Measurements from ENCODE around the gene TP53I11. TPM values are rescaled to one million over a fixed set of nuclear protein-coding genes. Genes with fewer than 3 reads are reported as not detected.

The TP53I11 gene
- total RNA-seq, 3 donors from 2014 or later (not counting 1 experiment from before 2014, with no cell fraction given): 3.7 to 13.9 (median 9.2) TPM

GRCh38 chr11:44923806-44924205 is 26.9 kb downstream of the TP53I11 start:
- no peak for DNase-seq
- no peak overlapping the region for H3K27ac Mint-ChIP-seq
- H3K36me3 ChIP-seq (ENCODE audit: control insufficient read depth, insufficient read depth, low read length): no peaks in the 10 kb centered on the region
- intact Hi-C loops (cut with micrococcal nuclease): no loop called here
- H3K27ac ChIP-seq (ENCODE audit: low read length): no peak overlapping the region
- no peaks in the 10 kb centered on the region for H3K4me1 ChIP-seq (ENCODE audit: control insufficient read depth, insufficient read depth, low read length)
- no peaks in the 10 kb centered on the region for H3K9me3 Mint-ChIP-seq
- H3K9me3 ChIP-seq (ENCODE audit: control insufficient read depth, insufficient read depth, low read length): no peaks in the 10 kb centered on the region
- peaks cover 0 to 6% of the 10 kb centered on the region in 2 donors for H3K4me1 Mint-ChIP-seq
- no peaks in the 10 kb centered on the region for H3K36me3 Mint-ChIP-seq
- WGBS (ENCODE audit: insufficient coverage): 96% methylated on average over 3 of the region's 3 CpGs
- H3K4me3 ChIP-seq (ENCODE audit: low read length): no peak overlapping the region
- no peaks in the 10 kb centered on the region for H3K27me3 ChIP-seq (ENCODE audit: control insufficient read depth, insufficient read depth, low read length)
- H3K4me3 Mint-ChIP-seq: no peak overlapping the region
- H3K27me3 Mint-ChIP-seq (ENCODE audit: low read depth in 2 of 2): peaks cover 0 to 11% of the 10 kb centered on the region in 2 donors
- no peak for ATAC-seq
- no peak for TF ChIP-seq CTCF (IDR thresholded peaks at IDR 0.05)

DNA sequence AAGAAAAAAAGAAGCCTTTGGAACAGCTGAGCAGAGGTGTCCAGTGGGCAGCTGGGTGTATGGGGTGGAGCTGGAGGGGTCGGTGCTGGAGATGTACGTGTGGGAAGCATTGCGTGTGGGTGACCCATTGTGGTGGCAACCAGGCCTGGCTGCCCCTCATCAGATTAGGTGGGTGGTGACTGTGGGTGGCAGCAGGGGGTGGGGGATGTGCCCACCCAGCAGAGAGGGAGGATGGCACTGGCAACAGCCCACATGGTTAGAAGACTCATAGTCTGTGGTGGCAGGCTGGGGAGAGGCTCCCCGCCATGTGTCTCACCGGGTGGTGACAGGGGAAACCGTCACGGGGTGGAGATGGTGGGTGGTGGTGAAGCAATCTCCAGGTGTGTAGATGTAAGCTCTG is 27.6 kb downstream of the TP53I11 start:
- Histone ChIP-seq H3K36me3 (ENCODE audit: control insufficient read depth, insufficient read depth, low read length) (no peaks in the 10 kb centered on the region), H3K9me3 (ENCODE audit: control insufficient read depth, insufficient read depth, low read length) (no peaks in the 10 kb centered on the region), H3K4me3 (ENCODE audit: low read length) (no peak overlapping the region), H3K27ac (ENCODE audit: low read length) (no peak overlapping the region), H3K4me1 (ENCODE audit: control insufficient read depth, insufficient read depth, low read length) (no peaks in the 10 kb centered on the region), H3K27me3 (ENCODE audit: control insufficient read depth, insufficient read depth, low read length) (no peaks in the 10 kb centered on the region)
- no peak for TF ChIP-seq CTCF (IDR thresholded peaks at IDR 0.05)
- 31% methylated on average over 7 of the region's 7 CpGs for WGBS (ENCODE audit: insufficient coverage)
- Mint-ChIP-seq H3K9me3 (no peaks in the 10 kb centered on the region), H3K4me3 (no peak overlapping the region), H3K4me1 (peaks cover 0 to 6% of the 10 kb centered on the region in 2 donors), H3K36me3 (no peaks in the 10 kb centered on the region), H3K27ac (no peak overlapping the region), H3K27me3 (ENCODE audit: low read depth in 2 of 2) (peaks cover 0 to 11% of the 10 kb centered on the region in 2 donors)
- no peak for ATAC-seq
- DNase-seq: no peak
- intact Hi-C loops (cut with micrococcal nuclease): no loop called here

GRCh38 chr11:44920451-44920850 is 30.2 kb downstream of the TP53I11 start:
- H3K36me3 ChIP-seq (ENCODE audit: control insufficient read depth, insufficient read depth, low read length): no peaks in the 10 kb centered on the region
- H3K27me3 ChIP-seq (ENCODE audit: control insufficient read depth, insufficient read depth, low read length): peaks cover 1% of the 10 kb centered on the region
- H3K27ac Mint-ChIP-seq: no peak overlapping the region
- intact Hi-C loops (cut with micrococcal nuclease): no loop called here
- WGBS (ENCODE audit: insufficient coverage): 86% methylated on average over 7 of the region's 7 CpGs
- H3K4me3 Mint-ChIP-seq: no peak overlapping the region
- H3K9me3 ChIP-seq (ENCODE audit: control insufficient read depth, insufficient read depth, low read length): no peaks in the 10 kb centered on the region
- H3K27ac ChIP-seq (ENCODE audit: low read length): no peak overlapping the region
- H3K4me1 ChIP-seq (ENCODE audit: control insufficient read depth, insufficient read depth, low read length): peaks cover 16% of the 10 kb centered on the region
- no peak for DNase-seq
- H3K4me3 ChIP-seq (ENCODE audit: low read length): no peak overlapping the region
- no peaks in the 10 kb centered on the region for H3K9me3 Mint-ChIP-seq
- no peaks in the 10 kb centered on the region for H3K4me1 Mint-ChIP-seq
- H3K36me3 Mint-ChIP-seq: no peaks in the 10 kb centered on the region
- H3K27me3 Mint-ChIP-seq (ENCODE audit: low read depth in 2 of 2): peaks cover 6 to 13% of the 10 kb centered on the region in 2 donors
- ATAC-seq: no peak
- TF ChIP-seq CTCF (IDR thresholded peaks at IDR 0.05): no peak

DNA sequence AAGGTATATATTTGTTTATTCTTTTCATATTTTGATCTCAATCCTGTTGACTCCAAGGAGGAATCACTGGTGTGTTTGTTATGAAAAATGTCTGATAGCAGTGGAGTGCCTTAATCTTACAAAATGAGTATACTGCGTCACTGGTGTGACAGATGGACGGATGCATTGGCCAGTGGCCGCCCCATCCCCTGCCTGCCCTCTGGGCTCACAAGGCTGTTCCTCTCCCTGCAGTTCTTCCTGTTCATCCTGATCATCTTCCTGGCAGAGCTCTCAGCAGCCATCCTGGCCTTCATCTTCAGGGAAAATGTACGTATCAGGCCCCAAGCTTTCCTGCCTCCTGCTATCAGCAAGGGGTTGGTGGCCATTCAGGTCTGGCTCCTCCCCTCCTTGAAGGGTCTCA is 32.9 kb downstream of the TP53I11 start:
- intact Hi-C loops (cut with micrococcal nuclease): no loop called here
- H3K27ac ChIP-seq (ENCODE audit: low read length): no peak overlapping the region
- H3K27me3 ChIP-seq (ENCODE audit: control insufficient read depth, insufficient read depth, low read length): peaks cover 2% of the 10 kb centered on the region
- H3K4me1 ChIP-seq (ENCODE audit: control insufficient read depth, insufficient read depth, low read length): peaks cover 20% of the 10 kb centered on the region
- H3K4me1 Mint-ChIP-seq: no peaks in the 10 kb centered on the region
- WGBS (ENCODE audit: insufficient coverage): 95% methylated on average over 4 of the region's 4 CpGs
- DNase-seq (no peak), ATAC-seq (no peak)
- H3K9me3 ChIP-seq (ENCODE audit: control insufficient read depth, insufficient read depth, low read length): no peaks in the 10 kb centered on the region
- TF ChIP-seq CTCF (IDR thresholded peaks at IDR 0.05): no peak
- H3K27ac Mint-ChIP-seq: no peak overlapping the region
- H3K4me3 Mint-ChIP-seq: no peak overlapping the region
- H3K36me3 Mint-ChIP-seq: no peaks in the 10 kb centered on the region
- H3K36me3 ChIP-seq (ENCODE audit: control insufficient read depth, insufficient read depth, low read length): no peaks in the 10 kb centered on the region
- peaks cover 6 to 11% of the 10 kb centered on the region in 2 donors for H3K27me3 Mint-ChIP-seq (ENCODE audit: low read depth in 2 of 2)
- no peaks in the 10 kb centered on the region for H3K9me3 Mint-ChIP-seq
- no peak overlapping the region for H3K4me3 ChIP-seq (ENCODE audit: low read length)

All from natural killer cell (primary cell).